ENCODE data around the gene SAMD4A.

The SAMD4A gene

DNA sequence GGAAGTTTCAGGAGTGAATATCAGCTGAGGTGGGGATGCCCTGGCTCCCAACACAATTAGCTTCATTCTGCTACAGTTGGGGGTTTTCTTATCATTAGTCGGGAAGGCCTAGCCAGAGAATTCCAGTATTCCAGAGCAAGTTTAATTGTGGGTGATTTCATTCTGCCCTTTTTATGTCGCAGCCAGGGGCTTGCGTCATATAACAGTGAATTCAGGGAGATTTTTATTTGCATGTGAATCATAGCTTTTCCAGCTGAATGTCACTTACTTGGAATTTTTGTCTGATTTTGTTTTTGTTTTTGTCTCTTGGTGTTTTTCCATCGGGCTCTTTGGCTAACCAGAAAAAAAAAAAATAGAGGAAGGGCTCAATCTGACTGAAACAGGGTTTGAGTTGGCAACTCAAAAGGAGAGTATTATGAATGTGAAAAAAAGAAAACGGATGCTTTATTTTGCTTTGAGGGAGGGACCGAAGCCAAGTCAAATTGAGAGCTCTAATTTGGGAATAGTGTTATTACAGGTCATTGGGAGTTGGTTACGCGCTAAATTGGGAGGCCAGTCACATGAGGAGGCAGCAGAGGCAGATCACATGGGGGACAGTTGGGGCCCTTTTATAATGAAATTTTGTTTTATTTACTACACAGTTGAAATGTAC is 119.4 kb downstream of the SAMD4A start:
- Mint-ChIP-seq H3K27me3 (ENCODE audit: low read depth, poor library complexity) (peaks cover 21% of the 10 kb centered on the region), H3K36me3 (ENCODE audit: low read depth) (no peaks in the 10 kb centered on the region), H3K27ac (no peak overlapping the region), H3K4me1 (peaks cover 9% of the 10 kb centered on the region), H3K9me3 (no peaks in the 10 kb centered on the region), H3K4me3 (no peak overlapping the region)
- TF ChIP-seq, protein P1, sequence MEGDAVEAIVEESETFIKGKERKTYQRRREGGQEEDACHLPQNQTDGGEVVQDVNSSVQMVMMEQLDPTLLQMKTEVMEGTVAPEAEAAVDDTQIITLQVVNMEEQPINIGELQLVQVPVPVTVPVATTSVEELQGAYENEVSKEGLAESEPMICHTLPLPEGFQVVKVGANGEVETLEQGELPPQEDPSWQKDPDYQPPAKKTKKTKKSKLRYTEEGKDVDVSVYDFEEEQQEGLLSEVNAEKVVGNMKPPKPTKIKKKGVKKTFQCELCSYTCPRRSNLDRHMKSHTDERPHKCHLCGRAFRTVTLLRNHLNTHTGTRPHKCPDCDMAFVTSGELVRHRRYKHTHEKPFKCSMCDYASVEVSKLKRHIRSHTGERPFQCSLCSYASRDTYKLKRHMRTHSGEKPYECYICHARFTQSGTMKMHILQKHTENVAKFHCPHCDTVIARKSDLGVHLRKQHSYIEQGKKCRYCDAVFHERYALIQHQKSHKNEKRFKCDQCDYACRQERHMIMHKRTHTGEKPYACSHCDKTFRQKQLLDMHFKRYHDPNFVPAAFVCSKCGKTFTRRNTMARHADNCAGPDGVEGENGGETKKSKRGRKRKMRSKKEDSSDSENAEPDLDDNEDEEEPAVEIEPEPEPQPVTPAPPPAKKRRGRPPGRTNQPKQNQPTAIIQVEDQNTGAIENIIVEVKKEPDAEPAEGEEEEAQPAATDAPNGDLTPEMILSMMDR (IDR thresholded peaks at IDR 0.05), result no peak
- DNase-seq, result no peak

- Mint-ChIP-seq H3K4me3 (no peak overlapping the region), H3K4me1 (peaks cover 9% of the 10 kb centered on the region), H3K9me3 (no peaks in the 10 kb centered on the region), H3K36me3 (ENCODE audit: low read depth) (no peaks in the 10 kb centered on the region), H3K27ac (no peak overlapping the region), H3K27me3 (ENCODE audit: low read depth, poor library complexity) (peaks cover 21% of the 10 kb centered on the region)
- no peak for DNase-seq
- TF ChIP-seq, protein P1 (IDR thresholded peaks at IDR 0.05), result no peak
Observed at GRCh38 chr14:54686871-54687749, 120.2 kb downstream of the SAMD4A start.

DNA sequence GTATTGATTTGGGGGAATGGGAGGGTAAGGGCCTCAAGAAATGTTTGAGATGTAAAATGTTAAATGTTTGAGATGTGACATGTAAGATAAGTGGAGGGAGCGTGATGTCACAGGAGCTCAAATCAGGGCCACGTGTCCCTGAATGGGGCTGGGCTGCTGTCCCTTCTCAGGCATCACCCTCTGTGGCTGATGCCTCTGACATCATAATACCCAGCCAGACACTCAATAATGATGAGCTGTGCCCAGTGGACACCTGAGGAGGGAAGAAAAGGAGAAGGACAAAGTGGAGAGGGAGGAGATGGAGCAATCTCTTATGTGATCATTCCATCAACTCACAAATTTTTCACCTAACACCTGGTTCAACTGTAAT is 120.8 kb downstream of the SAMD4A start:
- Mint-ChIP-seq H3K27ac (no peak overlapping the region), H3K9me3 (no peaks in the 10 kb centered on the region), H3K27me3 (ENCODE audit: low read depth, poor library complexity) (peaks cover 21% of the 10 kb centered on the region), H3K4me1 (peaks cover 9% of the 10 kb centered on the region), H3K36me3 (ENCODE audit: low read depth) (no peaks in the 10 kb centered on the region), H3K4me3 (no peak overlapping the region)
- no peak for DNase-seq
- TF ChIP-seq, protein P1 (IDR thresholded peaks at IDR 0.05), result no peak

- Mint-ChIP-seq H3K36me3 (ENCODE audit: low read depth) (no peaks in the 10 kb centered on the region), H3K27ac (no peak overlapping the region), H3K9me3 (no peaks in the 10 kb centered on the region), H3K4me3 (no peak overlapping the region), H3K27me3 (ENCODE audit: low read depth, poor library complexity) (peaks cover 19% of the 10 kb centered on the region), H3K4me1 (peaks cover 9% of the 10 kb centered on the region)
- TF ChIP-seq, protein P1 (IDR thresholded peaks at IDR 0.05), result no peak
- no peak for DNase-seq
Observed at GRCh38 chr14:54688229-54688628, 121.3 kb downstream of the SAMD4A start.

DNA sequence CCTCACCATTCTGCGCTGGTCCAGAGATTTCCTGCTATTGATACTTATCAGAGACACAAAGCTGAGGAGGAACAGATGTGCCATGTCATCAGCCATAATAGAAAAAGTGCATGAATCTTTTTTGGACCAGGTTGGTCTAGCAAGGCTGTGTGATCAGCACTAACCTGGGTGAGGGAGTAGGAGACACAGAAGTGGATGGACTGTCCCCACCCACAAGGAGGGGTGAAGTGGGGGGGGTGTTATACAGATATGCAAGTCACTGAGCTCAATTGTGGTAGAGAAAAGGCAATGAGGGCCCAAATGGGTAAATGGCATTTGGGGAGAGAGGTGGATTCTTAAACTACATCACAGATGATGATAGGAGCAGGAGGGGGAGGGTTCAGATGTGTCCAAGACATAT is 123.0 kb downstream of the SAMD4A start:
- no peak overlapping the region for H3K4me3 Mint-ChIP-seq
- peaks cover 9% of the 10 kb centered on the region for H3K4me1 Mint-ChIP-seq
- peaks cover 18% of the 10 kb centered on the region for H3K27me3 Mint-ChIP-seq (ENCODE audit: low read depth, poor library complexity)
- no peak overlapping the region for H3K27ac Mint-ChIP-seq
- TF ChIP-seq, protein P1 (IDR thresholded peaks at IDR 0.05), result no peak
- no peak for DNase-seq
- no peaks in the 10 kb centered on the region for H3K36me3 Mint-ChIP-seq (ENCODE audit: low read depth)
- H3K9me3 Mint-ChIP-seq, result no peaks in the 10 kb centered on the region

Data from nephron progenitor cell (in vitro differentiated cells).